Activated T-cell treated with anti-CD3 and anti-CD28 coated beads, Interleukin-2, amount 50 U/mL, for 4 hours (primary cell): ENCODE data around the gene SMPD3. TPM values are rescaled to one million over a fixed set of nuclear protein-coding genes. Genes with fewer than 3 reads are reported as not detected.

ENCODE experiments used
- ATAC-seq, 2 donors: fragments of 200-7000 bp; cut with Tn5 transposase; one replicate each; pipeline ENCODE4 v1.10.0; 2021
- DNase-seq: peaks from one replicate; pipeline ENCODE4 v3.0.0-alpha.2; 2020
- H3K27me3 Mint-ChIP-seq: one replicate; pipeline ENCODE4 v1.8.0; 2021; ENCODE audit warnings: low read depth, mixed read lengths
- H3K36me3 Mint-ChIP-seq: one replicate; pipeline ENCODE4 v1.8.0; 2022; ENCODE audit warnings: mixed read lengths; ENCODE audit not compliant: insufficient read depth
- H3K4me1 Mint-ChIP-seq: one replicate; pipeline ENCODE4 v1.8.0; 2021; ENCODE audit warnings: low read depth, mixed read lengths
- H3K4me3 Mint-ChIP-seq: one replicate; pipeline ENCODE4 v1.8.0; 2021; ENCODE audit warnings: mild to moderate bottlenecking, moderate library complexity, mixed read lengths
- H3K9me3 Mint-ChIP-seq: one replicate; pipeline ENCODE4 v1.8.0; 2021; ENCODE audit warnings: mixed read lengths
- total RNA-seq, 3 donors: library from RNA; stranded (reverse); gene quantifications; one replicate each; pipeline ENCODE4 v1.2.1, GENCODE V29; 2021

Gene SMPD3
- total RNA-seq, 3 donors from 2014 or later = 0.24 to 0.71 (median 0.40) TPM

GRCh38 chr16:68309799-68310198 is 138.5 kb downstream of the SMPD3 start:
- Mint-ChIP-seq H3K4me1 (peaks cover 47% of the 10 kb centered on the region), H3K36me3 (peaks cover 17% of the 10 kb centered on the region), H3K9me3 (no peaks in the 10 kb centered on the region), H3K27me3 (no peaks in the 10 kb centered on the region), H3K4me3 (peak overlapping the region; percentile 92)
- ATAC-seq = no peak
- DNase-seq = no peak

Other genes starting within 250 kb of the SMPD3 start
- 1 to 10 TPM in 1 of 3 donors, under 1 TPM in 2; 0.53 to 1.3 (median 0.68) TPM for gene ESRP2, start 212.4 kb downstream of the SMPD3 start, total RNA-seq
- gene PLA2G15, start 203.1 kb downstream of the SMPD3 start, total RNA-seq = 10 to 100 TPM in 1 of 3 donors, 1 to 10 TPM in 2; 7.4 to 11.0 (median 7.9) TPM
- gene SLC7A6, start 184.0 kb downstream of the SMPD3 start, total RNA-seq = 100 to 1,000 TPM in 2 of 3 donors, 10 to 100 TPM in 1; 91.3 to 103 (median 103) TPM
- 10 to 100 TPM; 19.0 to 27.6 (median 21.5) TPM for gene SLC7A6OS, start 137.6 kb downstream of the SMPD3 start, total RNA-seq
- 10 to 100 TPM; 60.3 to 66.8 (median 63.0) TPM for gene PRMT7, start 137.5 kb downstream of the SMPD3 start, total RNA-seq
- 10 to 100 TPM; 12.2 to 13.4 (median 12.6) TPM for gene ZFP90, start 90.8 kb upstream of the SMPD3 start, total RNA-seq
- under 1 TPM; 0.22 to 0.48 (median 0.34) TPM for gene CDH3, start 196.8 kb upstream of the SMPD3 start, total RNA-seq